Germinal center (tissue), 1 donor: ENCODE results near the gene NDRG3.

ENCODE experiments used
- DNase-seq: peaks from one replicate; pipeline ENCODE4 v3.0.0; 2012; ENCODE audit warnings: mixed read lengths, low spot score

NDRG3 gene

GRCh38 chr20:36745927-36746659, at the start of gene NDRG3:
Gene NDRG3, minus strand, starts transcription at chr20:36746090. Its CDS starts 24,355 bp downstream, at chr20:36721735.
- peak; percentile 97 for DNase-seq

- DNase-seq = no peak
These were observed 48.2 kb upstream of the NDRG3 start for GRCh38 chr20:36794116-36794474.

GRCh38 chr20:36793294-36794115, 47.6 kb upstream of the NDRG3 start:
- no peak for DNase-seq

- peak; percentile 40 for DNase-seq
These were observed 46.5 kb upstream of the NDRG3 start for GRCh38 chr20:36792422-36792821.

GRCh38 chr20:36791862-36792261, 46.0 kb upstream of the NDRG3 start:
- no peak for DNase-seq

GRCh38 chr20:36786663-36787062, 40.8 kb upstream of the NDRG3 start:
- no peak for DNase-seq

- no peak for DNase-seq
These were observed 40.4 kb upstream of the NDRG3 start for GRCh38 chr20:36786246-36786645.

- DNase-seq = no peak
These were observed 39.4 kb upstream of the NDRG3 start for GRCh38 chr20:36785308-36785707.

- DNase-seq = no peak
These were observed 39.0 kb upstream of the NDRG3 start for GRCh38 chr20:36784900-36785299.

GRCh38 chr20:36784116-36784515, 38.2 kb upstream of the NDRG3 start:
- no peak for DNase-seq

GRCh38 chr20:36779656-36780025, 33.8 kb upstream of the NDRG3 start:
- DNase-seq = no peak

- DNase-seq = no peak
These were observed 33.2 kb upstream of the NDRG3 start for GRCh38 chr20:36778831-36779655.

- no peak for DNase-seq
These were observed 31.7 kb upstream of the NDRG3 start for GRCh38 chr20:36777576-36777975.

- no peak for DNase-seq
These were observed 31.3 kb upstream of the NDRG3 start for GRCh38 chr20:36777167-36777566.

- no peak for DNase-seq
These were observed 29.9 kb upstream of the NDRG3 start for GRCh38 chr20:36775826-36776225.

GRCh38 chr20:36775196-36775595, 29.3 kb upstream of the NDRG3 start:
- DNase-seq = no peak

- DNase-seq = peak; percentile 97
These were observed 27.9 kb upstream of the NDRG3 start, which contains the start of gene DSN1 for GRCh38 chr20:36773597-36774390. Gene DSN1, minus strand, starts transcription at chr20:36773763. Its CDS starts 2,305 bp downstream, at chr20:36771458.

GRCh38 chr20:36773107-36773596, 27.3 kb upstream of the NDRG3 start:
- peak; percentile 18 for DNase-seq

GRCh38 chr20:36770680-36771079, 24.8 kb upstream of the NDRG3 start:
- DNase-seq = no peak

GRCh38 chr20:36768768-36769430, 23.0 kb upstream of the NDRG3 start:
- no peak for DNase-seq

- no peak for DNase-seq
These were observed 15.2 kb upstream of the NDRG3 start for GRCh38 chr20:36761125-36761524.
